Gastroesophageal sphincter (tissue), 3 donors: ENCODE measurements around the gene NDUFB2.

Experiments used
- CTCF ChIP-seq, 4 experiments: fragments of 200-600 bp in 2 of 4; fragments of 450-650 bp in 2 of 4; sonication (generic) in 1 of 4; IDR thresholded peaks; one replicate each; pipeline ENCODE4 v1.5.1; 2017 to 2019; ENCODE audit warnings: antibody characterized with exemption in 4 of 4, mild to moderate bottlenecking in 2 of 4, moderate library complexity in 2 of 4
- EP300 ChIP-seq: sonication (generic); formaldehyde crosslinking; IDR thresholded peaks from one replicate; pipeline ENCODE4 v1.6.1; 2017; ENCODE audit warnings: antibody characterized with exemption, mild to moderate bottlenecking
- POLR2A ChIP-seq, 2 donors: fragments of 450-650 bp; IDR thresholded peaks; one replicate each; pipeline ENCODE4 v1.6.1; 2017; ENCODE audit warnings: antibody characterized with exemption in 2 of 2, mild to moderate bottlenecking in 2 of 2, moderate library complexity in 1 of 2
- POLR2AphosphoS5 ChIP-seq: sonication (generic); formaldehyde crosslinking; IDR thresholded peaks from one replicate; pipeline ENCODE4 v1.6.1; 2017; ENCODE audit warnings: antibody characterized with exemption

GRCh38 chr7:140694592-140694991, 1.9 kb upstream of the NDUFB2 start:
- no peak for TF ChIP-seq CTCF (IDR thresholded peaks at IDR 0.05)
- TF ChIP-seq POLR2A (IDR thresholded peaks at IDR 0.05), result no peak
- no peak for TF ChIP-seq POLR2AphosphoS5
- no peak for TF ChIP-seq EP300
